Body of pancreas (tissue), 4 donors: ENCODE data around the gene HOXD1.

Experiments
- POLR2A ChIP-seq, 3 donors: fragments of 450-650 bp; IDR thresholded peaks; one replicate each; pipeline ENCODE4 v1.6.1; 2016; ENCODE audit warnings: antibody characterized with exemption in 3 of 3, mild to moderate bottlenecking in 2 of 3
- TF ChIP-seq, protein P1 (sequence below), 7 experiments: fragments of 450-650 bp in 4 of 7; fragments of 200-600 bp in 3 of 7; sonication (generic) in 3 of 7; IDR thresholded peaks; one replicate each; pipeline ENCODE4 v1.5.1; 2016 to 2019; ENCODE audit warnings: antibody characterized with exemption in 7 of 7

DNA sequence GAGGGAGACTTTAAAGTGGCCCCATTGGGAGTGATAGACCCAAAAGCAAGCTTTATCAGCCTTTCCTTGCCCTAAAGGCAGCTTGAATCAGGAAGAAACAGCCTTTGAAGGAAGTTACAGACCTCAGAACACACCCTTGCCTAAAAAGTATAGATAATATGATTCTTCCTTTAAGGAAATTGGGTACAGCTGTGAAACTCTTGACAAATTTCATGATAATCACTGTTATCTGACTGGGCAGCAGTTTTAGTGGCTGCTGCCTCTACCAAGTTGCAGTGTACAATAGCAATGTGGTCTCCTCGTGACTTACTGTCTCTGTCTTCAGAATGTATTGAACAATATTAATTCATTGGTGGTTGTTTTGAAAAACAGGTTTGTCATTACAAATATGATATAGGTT, 16.7 kb downstream of the HOXD1 start:
- TF ChIP-seq POLR2A (IDR thresholded peaks at IDR 0.05): no peak
- TF ChIP-seq, protein P1, sequence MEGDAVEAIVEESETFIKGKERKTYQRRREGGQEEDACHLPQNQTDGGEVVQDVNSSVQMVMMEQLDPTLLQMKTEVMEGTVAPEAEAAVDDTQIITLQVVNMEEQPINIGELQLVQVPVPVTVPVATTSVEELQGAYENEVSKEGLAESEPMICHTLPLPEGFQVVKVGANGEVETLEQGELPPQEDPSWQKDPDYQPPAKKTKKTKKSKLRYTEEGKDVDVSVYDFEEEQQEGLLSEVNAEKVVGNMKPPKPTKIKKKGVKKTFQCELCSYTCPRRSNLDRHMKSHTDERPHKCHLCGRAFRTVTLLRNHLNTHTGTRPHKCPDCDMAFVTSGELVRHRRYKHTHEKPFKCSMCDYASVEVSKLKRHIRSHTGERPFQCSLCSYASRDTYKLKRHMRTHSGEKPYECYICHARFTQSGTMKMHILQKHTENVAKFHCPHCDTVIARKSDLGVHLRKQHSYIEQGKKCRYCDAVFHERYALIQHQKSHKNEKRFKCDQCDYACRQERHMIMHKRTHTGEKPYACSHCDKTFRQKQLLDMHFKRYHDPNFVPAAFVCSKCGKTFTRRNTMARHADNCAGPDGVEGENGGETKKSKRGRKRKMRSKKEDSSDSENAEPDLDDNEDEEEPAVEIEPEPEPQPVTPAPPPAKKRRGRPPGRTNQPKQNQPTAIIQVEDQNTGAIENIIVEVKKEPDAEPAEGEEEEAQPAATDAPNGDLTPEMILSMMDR (IDR thresholded peaks at IDR 0.05): no peak
